SH-SY5Y (cell line): ENCODE results near the gene MSMB.

Experiments used
- GATA2 ChIP-seq: IDR thresholded peaks from 2 replicates; pipeline ENCODE4 v1.6.1; 2011; ENCODE audit warnings: mild to moderate bottlenecking, low read depth, low read length
- GATA3 ChIP-seq: IDR thresholded peaks from 2 replicates; pipeline ENCODE4 v1.6.1; 2011; ENCODE audit warnings: low read depth, mild to moderate bottlenecking, low read length, moderate library complexity

- no peak for TF ChIP-seq GATA2
- no peak for TF ChIP-seq GATA3
Measured at GRCh38 chr10:46026106-46026505, 20.0 kb downstream of the MSMB start.
